Effector CD4-positive, alpha-beta T cell (primary cell): ENCODE measurements around the gene CREBBP.

Source experiments
- DNase-seq: peaks from one replicate; pipeline ENCODE4 v3.0.0-alpha.2; 2020

CREBBP gene

GRCh38 chr16:3792472-3793012 lies 88.0 kb downstream of the CREBBP start:
- no peak for DNase-seq

DNA sequence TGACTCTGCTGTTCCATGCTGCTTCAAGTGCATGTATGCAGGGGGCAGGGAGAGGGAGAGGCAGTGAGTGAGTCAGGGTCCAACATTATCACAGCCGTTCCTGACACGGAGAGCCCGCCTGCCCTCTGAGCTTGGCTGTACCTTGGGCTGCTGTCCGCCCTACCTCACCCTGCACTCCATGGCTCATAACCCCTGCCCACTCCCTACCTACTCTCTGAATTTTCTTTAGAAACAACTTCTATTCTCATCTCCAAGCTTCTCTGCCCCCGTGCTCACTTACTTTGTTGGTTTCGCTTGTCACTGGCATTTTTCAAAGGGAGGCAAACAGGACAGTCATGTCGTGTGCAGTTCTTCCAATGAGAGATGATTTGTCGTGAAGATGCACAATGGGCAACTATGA lies 88.8 kb downstream of the CREBBP start:
- no peak for DNase-seq

- DNase-seq, result no peak
Measured at GRCh38 chr16:3789375-3790099, 91.0 kb downstream of the CREBBP start.

GRCh38 chr16:3788711-3789374 lies 91.7 kb downstream of the CREBBP start:
- DNase-seq, result no peak

DNA sequence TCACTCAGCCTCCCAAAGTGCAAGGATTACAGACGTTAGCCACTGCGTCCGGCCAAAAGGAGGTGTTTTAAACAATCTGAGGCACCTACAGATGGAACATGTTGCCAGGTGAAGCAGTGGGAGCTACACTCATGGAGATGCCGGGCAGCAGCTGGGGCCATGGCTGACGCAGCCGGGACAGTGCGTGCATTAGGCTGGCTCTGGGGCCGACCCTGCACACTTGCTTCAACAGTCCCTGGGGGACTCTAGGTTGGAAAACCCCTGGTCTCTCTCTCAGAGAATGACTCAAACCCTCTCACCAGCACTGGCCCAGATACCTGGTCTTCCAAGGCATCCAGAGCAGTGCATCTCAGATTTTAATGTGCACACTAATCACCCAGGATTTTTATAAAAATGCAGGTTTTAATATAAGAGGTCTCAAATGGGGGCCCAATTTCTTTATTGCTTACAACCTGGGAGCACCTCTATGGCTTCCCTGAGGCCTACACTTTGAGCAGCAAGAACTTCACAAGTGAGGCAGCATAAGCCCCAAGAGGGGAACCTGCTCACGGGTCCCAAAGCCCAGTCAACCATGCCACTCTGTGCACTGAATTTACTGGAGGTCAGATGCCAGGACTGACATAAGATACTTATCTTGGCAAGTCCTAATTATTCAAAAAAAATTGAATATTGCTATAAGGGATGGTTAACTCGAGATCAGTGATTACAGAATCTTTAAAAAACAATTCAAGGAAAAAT lies 92.4 kb downstream of the CREBBP start:
- DNase-seq, result no peak

- no peak for DNase-seq
Measured at GRCh38 chr16:3785413-3785812, 95.1 kb downstream of the CREBBP start.

DNA sequence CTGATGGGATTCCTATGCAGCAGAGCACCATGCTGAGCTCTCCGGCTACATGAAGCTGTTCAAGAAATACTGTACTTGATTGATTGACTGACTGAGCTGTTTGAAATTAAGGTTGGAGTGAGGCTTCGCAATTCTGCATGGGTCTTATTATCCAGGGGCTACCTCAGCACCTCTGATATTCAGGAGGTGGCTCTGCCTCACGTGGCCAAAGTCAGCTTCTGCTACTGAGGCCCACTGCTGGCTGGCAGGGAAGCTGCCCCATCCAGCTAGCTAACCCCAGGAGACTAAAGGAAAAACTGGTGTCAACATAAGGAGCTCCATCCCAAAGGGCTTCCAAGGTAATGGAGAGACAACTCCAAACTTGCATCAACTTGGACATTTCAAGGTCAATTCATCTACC lies 97.0 kb downstream of the CREBBP start:
- no peak for DNase-seq

DNA sequence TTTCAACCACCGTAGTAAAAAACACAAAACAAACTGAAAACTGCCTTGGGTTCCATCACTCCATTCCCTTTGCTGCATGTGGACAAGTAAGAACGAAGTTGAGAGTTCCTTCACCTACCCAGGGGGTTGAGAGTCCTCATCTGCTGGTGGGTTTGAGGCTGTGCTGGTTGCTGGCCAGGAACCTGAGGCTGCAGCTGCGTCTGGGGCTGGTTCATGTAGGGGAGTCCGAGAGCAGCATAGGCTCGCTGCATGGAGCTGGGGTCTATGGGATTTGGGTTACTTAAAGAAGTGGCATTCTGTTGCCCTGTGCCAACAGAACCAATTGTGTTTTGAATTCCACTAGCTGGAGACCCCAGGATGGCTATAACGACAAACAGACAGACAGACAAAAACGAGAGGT lies 97.9 kb downstream of the CREBBP start:
- DNase-seq, result no peak

- no peak for DNase-seq
Measured at GRCh38 chr16:3781421-3781820, 99.1 kb downstream of the CREBBP start.

DNA sequence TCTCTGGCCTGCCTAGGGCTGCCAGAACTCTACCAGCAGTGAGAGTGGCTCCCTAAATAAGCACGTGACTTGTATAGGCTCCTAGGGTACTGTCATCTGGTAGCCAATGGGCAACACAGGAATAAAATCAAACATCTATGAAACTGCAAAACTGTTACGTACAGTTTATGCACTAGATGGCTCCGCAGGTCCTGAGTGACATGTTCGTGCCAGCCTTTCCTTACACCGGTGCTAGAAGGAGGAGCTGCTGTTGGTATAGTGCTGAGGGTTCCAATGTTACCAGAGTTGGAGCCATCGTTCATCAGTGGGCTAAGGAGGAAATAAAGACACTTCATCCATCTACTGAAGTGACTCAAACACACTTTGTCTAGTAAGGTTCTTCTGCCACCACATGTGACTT lies 99.9 kb downstream of the CREBBP start:
- DNase-seq, result no peak

- no peak for DNase-seq
Measured at GRCh38 chr16:3776316-3776715, 104.2 kb downstream of the CREBBP start.

- DNase-seq, result no peak
Measured at GRCh38 chr16:3774819-3775218, 105.7 kb downstream of the CREBBP start.

DNA sequence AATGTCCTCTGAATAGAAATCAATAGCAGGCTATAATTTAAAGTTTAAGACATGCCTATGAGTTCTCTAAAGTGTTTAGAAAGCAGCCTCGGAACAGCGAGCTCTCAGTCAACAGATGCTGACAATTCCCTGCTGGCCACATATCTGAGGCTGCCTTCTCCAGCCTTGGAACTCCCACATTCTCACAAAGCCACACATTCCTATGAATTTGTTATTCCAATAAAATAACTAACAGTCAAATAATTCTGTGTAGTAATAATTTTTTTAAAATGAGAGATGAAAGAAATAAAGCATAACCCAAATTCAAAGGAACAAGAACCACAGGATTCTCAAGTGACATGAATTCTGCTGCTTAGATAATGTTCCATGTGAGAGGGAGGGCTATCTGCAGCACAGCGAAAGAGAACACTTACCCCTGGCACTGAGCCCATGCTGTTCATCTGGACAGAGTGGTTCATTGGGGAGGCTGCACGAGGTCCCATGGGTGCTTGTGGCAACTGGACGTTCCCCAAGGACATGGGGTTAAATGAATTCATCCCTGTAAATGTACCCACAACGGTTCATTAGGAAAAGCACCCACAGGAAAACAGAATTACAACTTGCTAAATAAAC lies 106.3 kb downstream of the CREBBP start:
- DNase-seq, result no peak

DNA sequence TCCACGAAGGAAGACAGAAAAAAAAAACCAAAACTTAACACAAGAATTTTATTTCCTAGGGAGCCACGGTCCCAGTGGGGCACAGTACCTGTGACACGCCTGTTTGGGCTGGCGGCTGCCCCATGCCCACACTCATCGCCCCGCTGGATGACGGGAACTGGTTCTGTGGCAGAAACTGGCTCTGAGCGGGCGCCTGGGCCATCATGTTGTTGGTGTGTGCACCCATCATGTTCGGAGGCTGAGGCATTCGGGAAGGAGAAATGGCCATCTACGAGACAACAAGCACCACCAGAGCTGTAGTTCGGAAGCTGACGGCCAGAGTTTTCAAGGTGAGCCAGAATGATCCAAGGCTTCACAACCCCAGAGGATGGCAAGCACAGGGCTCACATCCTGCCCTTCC lies 106.8 kb downstream of the CREBBP start:
- DNase-seq, result no peak

- DNase-seq, result no peak
Measured at GRCh38 chr16:3771513-3771912, 109.0 kb downstream of the CREBBP start.

GRCh38 chr16:3770530-3770929 lies 110.0 kb downstream of the CREBBP start:
- no peak for DNase-seq

- no peak for DNase-seq
Measured at GRCh38 chr16:3769942-3770341, 110.6 kb downstream of the CREBBP start.

GRCh38 chr16:3769013-3769412 lies 111.5 kb downstream of the CREBBP start:
- no peak for DNase-seq

GRCh38 chr16:3767333-3767986 lies 113.1 kb downstream of the CREBBP start:
- no peak for DNase-seq

DNA sequence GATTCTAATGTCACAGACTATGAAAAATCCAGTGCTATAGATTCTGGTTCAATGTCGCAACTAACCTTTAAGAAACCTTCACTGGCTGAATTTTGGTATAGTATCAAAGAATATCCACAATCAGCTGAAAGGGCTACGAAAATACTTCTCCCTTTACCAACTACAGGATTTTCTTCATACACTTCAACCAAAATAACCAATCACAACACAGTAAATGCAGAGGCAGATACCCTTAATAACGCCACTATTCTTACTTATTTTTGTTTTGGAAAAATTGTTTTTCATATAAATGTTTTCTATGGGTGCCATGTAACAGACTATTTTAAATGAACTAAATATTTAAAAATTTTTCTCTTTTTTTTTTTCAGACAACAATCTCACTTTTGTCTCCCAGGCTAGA lies 114.3 kb downstream of the CREBBP start:
- DNase-seq, result no peak

DNA sequence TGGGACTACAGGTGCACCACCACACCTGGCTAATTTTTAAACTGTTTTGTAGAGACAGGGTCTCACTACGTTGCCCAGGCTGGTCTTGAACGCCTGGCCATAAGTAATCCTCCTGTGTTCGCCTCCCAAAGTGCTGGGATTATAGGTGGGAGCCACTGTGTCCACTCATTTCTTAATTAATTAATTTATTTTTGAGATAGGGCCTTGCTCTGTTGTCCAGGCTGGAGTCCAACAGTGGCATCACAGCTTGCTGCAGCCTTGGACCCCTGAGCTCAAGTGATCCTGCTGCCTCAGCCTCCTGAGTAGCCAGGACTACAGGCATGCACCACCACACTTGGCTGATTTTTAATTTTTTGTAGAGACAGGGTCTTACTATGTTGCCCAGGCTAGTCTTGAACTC lies 116.1 kb downstream of the CREBBP start:
- no peak for DNase-seq

GRCh38 chr16:3762107-3762750 lies 118.3 kb downstream of the CREBBP start:
- DNase-seq, result no peak
